Mucosa of descending colon (tissue), 3 donors: ENCODE results near the gene KLF17. TPM values are rescaled to one million over a fixed set of nuclear protein-coding genes. Genes with fewer than 3 reads are reported as not detected.
A peak's percentile ranks its signal among the peaks of the same experiment; 100 is the strongest.

Experiments
- ATAC-seq: fragments of 200-7000 bp; cut with Tn5 transposase; one replicate; pipeline ENCODE4 v1.9.1; 2020; ENCODE audit warnings: mild to moderate bottlenecking, moderate library complexity
- DNase-seq, 3 donors: peaks; one replicate each; pipeline ENCODE4 v3.0.0-alpha.2; 2020
- H3K36me3 ChIP-seq: fragments of 200-600 bp; one replicate; pipeline ENCODE4 v1.8.0; 2021; ENCODE audit warnings: low read depth, mild to moderate bottlenecking
- H3K4me1 ChIP-seq: fragments of 200-600 bp; one replicate; pipeline ENCODE4 v1.8.0; 2021; ENCODE audit warnings: low read depth, mild to moderate bottlenecking
- H3K4me3 ChIP-seq: fragments of 200-600 bp; one replicate; pipeline ENCODE4 v1.8.0; 2021; ENCODE audit warnings: mild to moderate bottlenecking
- H3K9me3 ChIP-seq: fragments of 200-600 bp; one replicate; pipeline ENCODE4 v1.8.0; 2021; ENCODE audit warnings: mild to moderate bottlenecking
- CTCF ChIP-seq: fragments of 200-600 bp; IDR thresholded peaks from one replicate; pipeline ENCODE4 v1.8.0; 2022; ENCODE audit warnings: antibody characterized with exemption, mild to moderate bottlenecking
- intact Hi-C, 2 donors: fragments of 100-400 bp; cut with DNase I in 1 of 2; cut with micrococcal nuclease in 1 of 2; formaldehyde crosslinking; loops; one replicate each; pipeline versions ENCODE4 v1.11.0 to v1.11.1; 2022; cut with DNase I, micrococcal nuclease
- total RNA-seq, 3 donors: library from RNA; stranded (reverse); fragmentation: NEBNext Ultra II Directional in 2 of 3; extraction: Animal tissue kit (Norgen Biotek cat#: 25700) in 2 of 3; gene quantifications; one replicate each; pipeline versions ENCODE4 v1.2.1 to v1.2.4, GENCODE V29; 2021 to 2023
- donor health status: DM: no; HTN: no; CAD: no; lungs with moderate emphysema.
- donor health status: DM: no; HTN: no; CAD: no.
- donor health status: DM: no; HTN: yes; CAD: no.

The KLF17 gene
- total RNA-seq, 3 donors from 2014 or later = 0.13 TPM; not detected in 2

- intact Hi-C loops = no loop called here
- Histone ChIP-seq H3K36me3 (no peaks in the 10 kb centered on the region), H3K9me3 (no peaks in the 10 kb centered on the region), H3K4me1 (no peaks in the 10 kb centered on the region), H3K4me3 (no peak overlapping the region)
- TF ChIP-seq CTCF = no peak
- no peak for ATAC-seq
- DNase-seq = no peak
Observed at GRCh38 chr1:44101328-44101727, 17.3 kb upstream of the KLF17 start.

- DNase-seq (peak in 1 of 3 donors; percentile 19), ATAC-seq (no peak)
- no peaks in the 10 kb centered on the region for H3K4me1 ChIP-seq
- H3K9me3 ChIP-seq = no peaks in the 10 kb centered on the region
- intact Hi-C loops = no loop called here
- TF ChIP-seq CTCF = no peak
- H3K36me3 ChIP-seq = no peaks in the 10 kb centered on the region
- H3K4me3 ChIP-seq = no peak overlapping the region
Observed at GRCh38 chr1:44103270-44104131, 15.1 kb upstream of the KLF17 start.

- Histone ChIP-seq H3K4me3 (no peak overlapping the region), H3K36me3 (no peaks in the 10 kb centered on the region), H3K9me3 (no peaks in the 10 kb centered on the region), H3K4me1 (no peaks in the 10 kb centered on the region)
- no peak for DNase-seq
- intact Hi-C loops = no loop called here
- TF ChIP-seq CTCF = no peak
- no peak for ATAC-seq
Observed at GRCh38 chr1:44105810-44106209, 12.8 kb upstream of the KLF17 start.

GRCh38 chr1:44108241-44108640 is 10.4 kb upstream of the KLF17 start:
- Histone ChIP-seq H3K9me3 (no peaks in the 10 kb centered on the region), H3K36me3 (no peaks in the 10 kb centered on the region), H3K4me1 (no peaks in the 10 kb centered on the region), H3K4me3 (no peak overlapping the region)
- ATAC-seq (no peak), DNase-seq (no peak)
- no peak for TF ChIP-seq CTCF
- intact Hi-C loops = no loop called here

- TF ChIP-seq CTCF = no peak
- no peak for DNase-seq
- Histone ChIP-seq H3K36me3 (no peaks in the 10 kb centered on the region), H3K4me1 (no peaks in the 10 kb centered on the region), H3K9me3 (no peaks in the 10 kb centered on the region), H3K4me3 (no peak overlapping the region)
- no peak for ATAC-seq
- intact Hi-C loops = no loop called here
Observed at GRCh38 chr1:44108971-44109370, 9.7 kb upstream of the KLF17 start.
